ENCODE results near the gene TMEM41B.
"Not testable (repeated sequence)": the region's sequence is repeated elsewhere in the genome, so short reads cannot be mapped to it uniquely, and the experiment has no call there.

Gene TMEM41B, protein sequence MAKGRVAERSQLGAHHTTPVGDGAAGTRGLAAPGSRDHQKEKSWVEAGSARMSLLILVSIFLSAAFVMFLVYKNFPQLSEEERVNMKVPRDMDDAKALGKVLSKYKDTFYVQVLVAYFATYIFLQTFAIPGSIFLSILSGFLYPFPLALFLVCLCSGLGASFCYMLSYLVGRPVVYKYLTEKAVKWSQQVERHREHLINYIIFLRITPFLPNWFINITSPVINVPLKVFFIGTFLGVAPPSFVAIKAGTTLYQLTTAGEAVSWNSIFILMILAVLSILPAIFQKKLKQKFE

DNA sequence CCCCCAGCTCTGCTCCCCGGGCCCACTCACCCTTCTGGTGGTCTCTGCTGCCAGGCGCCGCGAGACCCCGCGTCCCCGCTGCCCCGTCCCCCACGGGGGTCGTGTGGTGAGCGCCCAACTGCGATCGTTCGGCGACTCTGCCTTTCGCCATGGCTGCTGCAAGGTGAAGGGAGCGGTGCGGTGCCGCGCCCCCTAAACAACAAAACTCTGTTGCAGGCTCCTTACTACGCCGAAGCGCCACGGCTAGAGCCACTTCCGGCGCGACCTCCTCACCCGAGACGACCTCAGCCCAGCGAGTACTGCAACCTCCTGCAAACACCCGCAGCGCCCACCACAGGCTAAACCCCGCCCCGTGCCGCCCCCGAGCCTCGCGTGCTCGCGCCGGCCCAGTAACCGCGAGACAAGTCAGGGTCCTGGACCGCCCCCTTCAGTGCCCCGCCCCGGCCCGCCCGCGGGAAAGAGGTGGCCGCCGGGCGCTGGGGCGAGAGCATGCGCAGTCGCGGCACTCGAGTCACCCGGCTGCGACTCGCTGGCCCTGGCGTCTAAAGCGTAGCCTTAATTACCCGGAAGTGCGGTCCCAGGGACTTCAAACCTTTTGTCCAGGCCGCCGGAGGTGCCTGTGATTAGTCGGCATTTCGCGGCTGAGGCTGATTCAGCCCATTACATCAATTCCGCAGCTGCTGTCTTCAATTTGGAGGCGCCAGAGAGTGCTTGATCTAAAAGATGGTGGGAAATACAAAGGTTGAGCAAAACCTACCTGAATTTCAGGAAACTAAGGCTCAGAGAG is at the start of gene TMEM41B:
Gene TMEM41B, minus strand, starts transcription at position 303 of the 787 bp plus-strand sequence. Its CDS starts 152 bp downstream, at position 151.
- in situ Hi-C loops (cut with HindIII; ENCODE audit: low sequenced_read_pairs): no loop called here

DNA sequence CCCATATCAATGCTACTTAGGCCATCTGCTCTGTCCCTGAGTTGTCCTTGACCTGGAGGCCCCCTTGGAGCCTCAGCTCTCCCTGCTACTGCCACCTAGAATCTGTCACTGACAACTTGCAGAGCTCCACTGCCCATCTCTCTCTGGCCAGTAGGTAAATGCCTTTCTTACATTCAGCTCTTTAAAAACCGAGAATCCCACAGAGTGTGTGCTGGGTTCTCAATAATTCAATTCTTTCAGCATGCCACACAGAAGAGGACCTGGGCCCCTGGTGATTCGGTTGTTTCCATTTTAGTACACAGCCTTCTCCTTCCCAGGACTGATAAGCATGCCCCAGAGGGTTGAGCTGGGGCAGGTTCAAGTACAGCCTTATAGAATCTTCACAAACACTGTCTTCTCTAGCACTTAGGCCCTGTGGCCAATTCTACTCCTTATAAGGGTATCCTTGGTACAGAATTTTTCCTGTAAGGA is 48.0 kb upstream of the TMEM41B start:
- in situ Hi-C loops (cut with HindIII; ENCODE audit: low sequenced_read_pairs): no loop called here

DNA sequence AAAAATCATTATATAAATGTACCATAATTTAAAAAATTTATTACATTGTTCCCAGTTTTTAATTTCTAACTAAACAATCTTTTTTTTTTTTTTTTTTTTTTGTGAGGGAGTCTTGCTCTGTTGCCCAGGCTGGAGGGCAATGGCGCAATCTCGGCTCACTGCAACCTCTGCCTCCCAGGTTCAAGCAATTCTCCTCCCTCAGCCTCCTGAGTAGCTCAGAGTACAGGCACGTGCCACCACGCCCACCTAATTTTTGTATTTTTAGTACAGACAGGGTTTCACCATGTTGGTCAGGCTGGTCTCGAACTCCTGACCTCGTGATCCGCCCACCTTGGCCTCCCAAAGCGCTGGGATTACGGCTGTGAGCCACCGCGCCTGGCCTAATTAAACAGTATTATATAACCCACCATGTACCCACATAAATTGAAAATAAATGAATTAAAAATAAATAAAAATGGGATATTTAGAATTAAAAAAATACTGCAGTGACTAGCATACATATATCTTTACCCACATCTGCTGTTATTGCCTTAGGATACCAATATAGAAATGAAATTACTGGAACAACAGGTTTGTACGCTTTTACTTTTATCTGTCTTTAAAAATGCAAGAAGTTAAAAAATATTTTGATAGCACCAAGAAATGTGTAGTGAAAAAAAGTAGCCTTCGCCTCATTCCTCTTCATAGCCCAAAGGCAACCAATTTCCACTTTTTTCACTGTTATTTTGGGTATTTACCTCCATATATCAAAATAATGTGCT is 46.6 kb upstream of the TMEM41B start:
- in situ Hi-C loops (cut with HindIII; ENCODE audit: low sequenced_read_pairs): not testable (repeated sequence)

DNA sequence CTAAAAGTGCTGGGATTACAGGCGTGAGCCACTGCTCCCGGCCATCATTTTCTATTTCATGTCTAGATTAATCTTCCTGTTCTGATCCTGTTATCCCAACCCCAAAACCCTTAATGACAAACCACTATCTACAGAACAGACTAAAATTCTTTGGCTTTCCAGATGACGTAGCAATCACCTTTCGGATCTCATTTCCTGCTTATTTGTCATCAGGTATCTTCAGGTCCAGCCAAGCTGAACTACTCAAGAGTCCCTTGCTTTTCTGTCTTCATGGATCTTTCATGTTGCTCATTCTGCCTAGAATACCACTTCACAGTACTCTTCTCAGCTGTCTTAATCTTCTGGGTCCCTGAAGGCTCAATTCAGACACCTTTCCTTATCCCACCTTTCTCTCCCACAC is 42.6 kb upstream of the TMEM41B start:
- in situ Hi-C loops (cut with HindIII; ENCODE audit: low sequenced_read_pairs): no loop called here

DNA sequence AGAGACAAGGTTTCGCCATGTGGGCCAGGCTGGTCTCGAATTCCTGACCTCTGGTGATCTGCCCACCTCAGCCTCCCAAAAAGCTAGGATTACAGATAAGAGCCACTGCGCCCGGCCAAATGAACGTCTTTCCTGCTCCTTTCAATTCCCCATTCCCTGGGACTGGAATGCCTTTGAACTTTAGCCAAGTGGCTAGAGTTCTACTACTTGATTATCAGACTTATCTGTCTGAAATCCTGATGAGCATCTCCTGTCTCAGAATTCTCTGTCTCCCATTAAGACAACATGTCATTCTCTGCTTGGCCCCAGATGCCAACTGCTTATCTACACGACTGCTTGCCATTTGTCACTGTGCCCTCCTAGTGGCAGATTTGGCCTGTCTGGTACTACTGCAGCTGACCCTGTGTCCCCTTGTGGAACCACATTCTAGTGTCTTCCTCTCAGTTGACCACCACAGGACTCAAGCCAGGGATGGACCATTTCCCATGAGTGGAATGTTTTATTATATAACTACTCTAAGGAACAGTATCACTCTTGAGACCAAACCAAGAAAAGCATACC is 37.0 kb upstream of the TMEM41B start:
- in situ Hi-C loops (cut with HindIII; ENCODE audit: low sequenced_read_pairs): no loop called here

DNA sequence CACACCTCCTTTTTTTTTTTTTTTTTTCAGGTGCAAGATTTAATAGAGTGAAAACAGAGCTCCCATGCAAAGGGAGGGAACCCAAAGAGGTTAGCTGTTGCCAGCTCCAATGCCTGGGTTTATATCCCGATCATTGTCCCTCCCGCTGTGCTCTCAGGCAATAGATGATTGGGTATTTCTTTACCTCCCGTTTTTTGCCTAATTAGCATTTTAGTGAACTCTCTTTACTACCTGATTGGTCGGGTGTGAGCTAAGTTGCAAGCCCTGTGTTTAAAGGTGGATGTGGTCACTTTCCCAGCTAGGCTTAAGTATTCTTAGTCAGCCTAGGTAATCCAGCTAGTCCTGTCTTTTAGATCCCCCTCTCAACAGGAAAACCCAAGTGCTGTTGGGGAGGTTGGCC is 33.4 kb upstream of the TMEM41B start:
- in situ Hi-C loops (cut with HindIII; ENCODE audit: low sequenced_read_pairs): not testable (repeated sequence)

DNA sequence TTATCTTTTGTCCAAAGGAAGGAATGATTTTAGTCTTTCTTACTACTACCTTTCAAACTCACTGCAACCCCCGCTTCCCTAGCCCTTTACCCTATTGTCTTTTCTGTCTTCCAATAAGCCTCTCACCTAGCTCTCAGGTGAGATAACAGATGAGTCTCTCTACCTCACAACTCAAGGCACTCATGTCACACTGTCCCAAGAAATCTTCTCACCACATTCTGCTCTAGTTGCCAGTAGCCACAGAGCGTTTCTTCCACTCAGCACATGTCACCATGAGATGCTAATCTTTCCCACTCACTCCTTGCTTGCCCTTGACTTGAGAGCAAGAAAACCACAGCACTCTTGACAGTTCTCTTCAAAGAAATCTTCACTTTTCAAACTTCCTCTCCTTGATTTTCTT is 32.7 kb upstream of the TMEM41B start:
- in situ Hi-C loops (cut with HindIII; ENCODE audit: low sequenced_read_pairs): no loop called here

DNA sequence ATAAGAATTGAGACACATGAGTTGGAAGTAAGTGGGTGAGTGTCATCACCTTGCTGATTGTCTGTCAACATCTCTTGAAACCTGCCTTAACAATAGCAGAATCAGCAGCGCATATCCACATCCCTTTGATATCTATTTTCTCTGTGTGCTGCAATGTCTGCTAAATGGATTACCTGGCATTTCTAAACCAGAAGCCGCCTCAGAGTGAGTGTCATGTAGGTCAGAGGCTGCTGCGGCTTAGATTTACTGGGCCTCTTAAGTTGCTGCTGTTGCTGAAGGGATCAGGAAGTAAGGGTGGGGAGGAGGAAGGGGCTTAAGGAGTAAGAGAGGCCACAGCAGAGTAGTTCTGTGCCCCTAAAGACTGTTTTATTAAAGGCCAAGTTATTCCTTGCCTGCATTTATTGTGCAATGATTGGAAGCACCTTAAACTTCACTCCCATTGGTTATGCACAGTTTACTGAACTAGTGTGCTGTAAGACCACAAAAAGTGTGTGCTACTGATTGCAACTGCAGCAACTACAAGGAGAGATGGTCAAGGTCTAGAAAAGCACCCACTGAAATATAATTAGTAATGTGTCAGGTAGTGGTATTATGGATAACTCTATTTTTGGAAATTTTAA is 29.8 kb upstream of the TMEM41B start:
- in situ Hi-C loops (cut with HindIII; ENCODE audit: low sequenced_read_pairs): no loop called here

DNA sequence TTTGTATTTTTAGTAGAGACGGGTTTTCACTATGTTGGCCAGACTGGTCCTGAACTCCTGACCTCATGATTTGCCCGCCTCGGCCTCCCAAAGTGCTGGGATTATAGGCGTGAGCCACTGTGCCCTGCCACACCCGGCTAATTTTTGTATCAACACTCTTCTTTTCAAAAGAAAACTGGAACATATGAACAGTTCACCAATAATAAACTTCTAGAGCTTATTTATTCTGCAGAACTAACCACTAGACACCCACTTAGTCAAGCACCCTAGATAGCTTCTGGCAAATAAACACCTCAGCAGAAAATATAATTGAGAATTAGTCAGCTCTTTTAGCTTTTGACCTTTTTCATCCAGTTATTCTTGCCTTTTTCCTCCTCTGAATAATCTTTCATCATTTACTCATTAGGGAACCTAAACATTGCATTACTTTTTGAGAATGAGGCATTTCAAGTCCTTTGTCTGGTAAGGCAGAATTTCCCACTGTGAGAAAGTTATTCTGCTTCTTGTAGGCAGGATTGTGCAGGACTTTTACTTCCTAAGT is 27.3 kb upstream of the TMEM41B start:
- in situ Hi-C loops (cut with HindIII; ENCODE audit: low sequenced_read_pairs): no loop called here

DNA sequence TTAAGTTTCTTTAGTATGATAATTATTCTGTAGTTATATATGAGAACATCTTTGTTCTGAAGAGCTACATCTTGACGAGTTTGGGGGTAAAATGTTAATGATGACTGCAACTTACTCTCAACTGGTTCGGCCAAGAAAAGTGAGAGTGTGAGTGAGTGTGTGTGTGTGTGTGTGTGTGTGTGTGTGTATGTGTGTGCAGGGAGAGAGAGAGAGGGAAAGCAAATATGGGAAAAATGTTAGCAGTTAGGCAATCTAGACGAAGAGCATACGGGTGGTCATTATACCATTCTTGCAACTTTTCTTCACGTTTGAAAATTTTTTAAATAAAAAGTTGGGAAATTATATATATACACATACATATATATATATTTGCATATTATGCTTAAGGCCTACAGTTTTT is 18.3 kb upstream of the TMEM41B start:
- in situ Hi-C loops (cut with HindIII; ENCODE audit: low sequenced_read_pairs): no loop called here

DNA sequence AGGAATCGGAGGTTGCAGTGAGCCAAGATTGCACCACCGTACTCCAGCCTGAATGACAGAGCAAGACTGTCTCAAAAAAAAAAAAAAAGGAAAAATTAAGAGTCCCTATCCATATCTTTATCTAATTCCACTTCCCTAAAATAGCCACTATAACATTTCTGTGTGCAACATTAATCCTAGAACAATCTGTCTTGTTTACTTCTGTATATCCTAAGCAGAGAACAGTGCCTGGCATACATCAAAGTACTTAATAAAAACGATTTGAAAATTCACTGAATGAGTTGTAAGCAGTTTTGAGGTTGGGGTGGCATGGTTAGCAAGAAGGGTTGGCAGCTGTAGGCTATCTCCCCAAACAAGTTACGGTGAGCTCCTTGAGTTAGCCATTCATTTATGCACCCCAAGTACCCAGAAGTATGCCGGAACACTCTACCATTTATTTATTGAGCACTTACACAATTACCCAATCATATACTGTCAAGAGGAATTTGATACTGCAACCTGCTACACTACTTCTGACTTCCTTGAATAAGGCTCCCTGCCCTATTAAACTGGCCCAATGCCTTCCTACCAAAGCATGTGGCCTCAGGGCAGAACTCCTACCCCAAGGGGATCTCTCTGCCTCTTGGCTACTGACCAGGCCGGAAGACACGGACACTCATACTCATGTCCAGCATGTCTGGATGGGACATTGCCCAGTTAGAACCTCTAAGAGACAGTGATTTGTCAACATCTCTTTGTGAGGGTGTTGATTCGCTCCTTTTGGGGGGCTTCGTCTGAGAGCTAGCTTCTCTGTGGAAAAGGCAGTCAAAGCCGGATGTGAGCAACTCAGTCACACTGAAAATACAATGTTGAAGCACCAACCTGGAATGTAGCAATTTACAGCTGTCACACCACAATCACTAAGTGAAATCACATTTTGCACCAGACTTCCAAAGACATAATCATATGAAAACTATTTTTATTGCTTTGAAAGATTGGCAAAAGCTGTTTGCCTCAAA is 16.3 kb upstream of the TMEM41B start:
- in situ Hi-C loops (cut with HindIII; ENCODE audit: low sequenced_read_pairs): no loop called here

DNA sequence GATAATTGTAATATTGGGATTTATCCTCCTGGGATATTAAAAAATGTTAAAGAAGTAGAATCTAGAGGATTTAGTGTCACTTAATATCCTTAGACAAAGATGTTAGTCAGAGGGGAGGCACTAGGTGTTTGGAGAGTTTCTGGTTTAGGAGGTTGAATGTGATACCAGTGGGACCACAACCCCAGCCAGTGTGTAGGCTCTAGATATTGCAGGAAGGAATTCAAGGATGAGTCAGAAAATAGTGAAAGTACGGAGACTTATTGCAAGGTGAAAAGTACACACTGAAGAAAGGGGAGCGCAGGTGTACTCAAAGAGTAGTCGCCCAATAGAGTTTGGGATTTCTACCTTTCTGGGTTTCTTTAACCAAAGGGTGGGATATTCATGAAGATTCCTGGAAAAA is 5.7 kb upstream of the TMEM41B start:
- in situ Hi-C loops (cut with HindIII; ENCODE audit: low sequenced_read_pairs): no loop called here

DNA sequence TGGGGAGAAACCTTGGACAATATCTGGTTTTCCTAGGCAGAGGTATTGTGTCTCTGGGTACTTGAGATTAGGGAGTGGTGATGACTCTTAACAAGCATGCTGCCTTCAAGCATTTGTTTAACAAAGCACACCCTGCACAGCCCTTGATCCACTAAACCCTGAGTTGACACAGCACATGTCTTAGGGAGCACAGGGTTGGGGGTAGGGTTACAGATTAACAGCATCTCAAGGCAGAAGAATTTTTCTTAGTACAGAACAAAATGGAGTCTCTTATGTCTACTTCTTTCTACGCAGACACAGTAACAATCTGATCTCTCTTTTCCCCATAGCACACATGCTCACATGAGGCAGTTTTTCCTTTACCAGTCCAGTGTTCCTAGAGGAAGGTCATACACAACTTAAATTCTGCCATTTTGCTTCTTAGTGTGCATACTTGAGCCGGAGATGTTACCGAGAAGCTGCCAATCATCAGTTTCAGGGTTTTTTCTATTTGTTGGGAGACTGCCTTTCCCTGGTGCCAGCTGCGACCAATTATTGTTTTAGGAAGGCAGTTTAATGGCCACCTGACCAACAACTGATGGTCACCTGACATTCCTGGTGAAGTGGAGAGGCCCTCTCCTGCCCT is 5.1 kb upstream of the TMEM41B start:
- in situ Hi-C loops (cut with HindIII; ENCODE audit: low sequenced_read_pairs): not testable (repeated sequence)

DNA sequence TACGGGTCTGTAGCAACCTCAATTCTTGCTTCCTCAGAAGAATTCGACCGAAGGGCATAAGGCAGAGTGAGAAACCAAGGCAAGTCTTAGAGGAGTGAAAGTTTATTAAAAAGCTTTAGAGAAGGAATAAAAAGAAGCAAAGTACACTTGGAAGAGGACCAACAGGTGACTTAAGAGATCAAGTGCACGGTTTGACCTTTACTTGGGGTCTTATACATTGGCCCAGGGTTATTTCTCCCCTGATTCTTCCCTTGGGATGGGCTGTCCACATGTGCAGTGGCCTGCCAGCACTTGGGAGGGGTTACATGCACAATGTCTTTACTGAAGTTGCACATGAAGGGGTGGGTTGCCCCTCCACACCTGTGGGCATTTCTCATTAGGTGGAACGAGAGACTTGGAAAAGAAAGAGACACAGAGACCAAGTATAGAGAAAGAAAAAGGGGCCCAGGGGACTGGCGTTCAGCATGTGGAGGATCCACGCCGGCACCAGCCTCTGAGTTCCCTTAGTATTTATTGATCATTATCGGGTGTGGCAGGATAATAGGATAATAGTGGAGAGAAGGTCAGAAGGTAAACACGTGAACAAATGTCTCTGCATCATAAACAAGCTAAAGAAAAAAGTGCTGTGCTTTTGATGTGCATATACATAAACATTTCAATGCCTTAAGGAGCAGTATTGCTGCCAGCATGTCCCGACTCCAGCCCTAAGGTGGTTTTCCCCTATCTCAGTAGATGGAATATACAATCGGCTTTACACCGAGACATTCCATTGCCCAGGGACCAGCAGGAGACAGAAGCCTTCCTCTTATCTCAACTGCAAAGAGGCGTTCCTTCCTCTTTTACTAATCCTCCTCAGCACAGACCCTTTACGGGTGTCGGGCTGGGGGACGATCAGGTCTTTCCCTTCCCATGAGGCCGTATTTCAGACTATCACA is 4.3 kb upstream of the TMEM41B start:
- in situ Hi-C loops (cut with HindIII; ENCODE audit: low sequenced_read_pairs): not testable (repeated sequence)

DNA sequence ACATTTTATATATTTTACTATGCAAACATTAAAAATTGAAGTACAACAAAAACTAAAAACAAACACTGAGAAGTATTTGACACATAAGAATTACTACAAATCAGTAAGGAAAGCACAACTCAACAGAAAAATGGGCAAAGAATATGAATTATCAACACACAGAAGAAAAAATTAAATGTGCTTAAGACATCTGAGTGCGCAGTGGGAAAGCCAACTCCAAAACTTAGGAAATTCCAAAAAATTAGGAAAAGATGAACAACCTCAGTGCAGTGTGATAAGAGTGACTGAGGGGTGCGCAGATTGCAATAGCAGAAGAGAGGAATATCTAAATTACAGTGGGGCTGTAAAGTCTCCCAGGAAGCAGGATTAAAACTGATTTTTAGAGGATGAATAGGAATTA is 1.9 kb upstream of the TMEM41B start:
- in situ Hi-C loops (cut with HindIII; ENCODE audit: low sequenced_read_pairs): no loop called here

DNA sequence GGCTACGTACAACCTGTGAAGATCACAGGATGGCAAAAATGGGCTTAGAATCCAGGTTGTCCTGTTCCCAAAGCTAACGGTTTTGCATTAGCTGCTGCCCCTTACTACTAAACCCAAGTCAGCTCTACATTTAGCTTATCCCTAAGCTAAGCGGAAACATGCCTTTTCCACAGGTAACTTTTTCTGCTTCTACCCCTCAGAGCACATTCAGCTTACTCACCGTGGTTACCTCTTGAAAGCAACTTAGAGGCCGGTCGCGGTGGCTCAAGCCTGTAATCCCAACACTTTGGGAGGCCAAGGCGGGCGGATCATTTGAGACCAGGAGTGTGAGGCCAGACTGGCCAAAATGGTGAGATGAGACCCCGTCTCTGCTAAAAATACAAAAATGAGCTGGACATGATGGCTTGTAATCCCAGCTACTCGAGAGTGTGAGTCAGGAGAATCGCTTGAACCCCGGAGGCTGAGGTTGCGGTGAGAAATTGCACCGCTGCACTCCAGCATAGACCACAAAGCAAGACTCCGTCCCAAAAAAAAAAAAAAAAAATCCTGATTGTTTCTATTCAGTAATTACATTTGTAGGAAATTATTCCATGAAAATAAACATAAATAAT is 790 bp upstream of the TMEM41B start:
- in situ Hi-C loops (cut with HindIII; ENCODE audit: low sequenced_read_pairs): no loop called here

DNA sequence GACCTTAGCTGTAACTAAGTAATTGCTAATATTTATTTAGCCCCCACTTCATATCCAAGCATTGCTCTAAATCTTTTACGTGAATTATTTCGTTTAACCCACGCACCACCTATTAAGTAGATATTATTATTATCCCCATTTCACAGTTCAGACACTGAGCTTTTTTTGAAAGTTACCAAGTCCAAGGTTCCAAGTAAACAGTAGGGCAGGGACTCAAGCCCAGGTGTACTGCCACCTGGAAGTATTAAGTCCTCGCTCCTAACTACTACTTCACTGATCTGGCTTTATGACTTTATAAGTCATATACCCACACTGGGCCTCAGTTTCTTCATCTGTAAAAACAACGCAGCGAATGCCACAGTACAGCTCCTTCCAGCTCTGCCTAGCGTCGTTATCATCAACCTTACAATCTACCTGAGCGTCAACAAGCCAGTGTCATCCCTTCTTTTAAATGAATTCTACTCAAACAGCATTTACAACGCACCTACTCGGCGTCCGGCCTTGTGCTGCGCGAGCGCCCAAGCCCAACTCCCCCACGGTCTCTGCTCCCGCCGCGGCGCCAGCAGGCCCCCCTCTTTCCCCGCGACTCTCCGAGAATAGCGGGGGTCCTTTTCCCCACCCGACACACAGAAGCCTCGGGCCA is 624 bp downstream of the TMEM41B start:
- in situ Hi-C loops (cut with HindIII; ENCODE audit: low sequenced_read_pairs): no loop called here
